Erythroblast (primary cell): ENCODE results near the gene ZCCHC14.

Source experiments
- GATA1 ChIP-seq: IDR thresholded peaks from 2 replicates; pipeline ENCODE4 v1.6.1; 2011; ENCODE audit warnings: low read depth, mild to moderate bottlenecking, control low read depth, low read length, moderate library complexity
- POLR2A ChIP-seq: IDR thresholded peaks from 2 replicates; pipeline ENCODE4 v1.6.1; 2011; ENCODE audit warnings: mild to moderate bottlenecking, low read length

DNA sequence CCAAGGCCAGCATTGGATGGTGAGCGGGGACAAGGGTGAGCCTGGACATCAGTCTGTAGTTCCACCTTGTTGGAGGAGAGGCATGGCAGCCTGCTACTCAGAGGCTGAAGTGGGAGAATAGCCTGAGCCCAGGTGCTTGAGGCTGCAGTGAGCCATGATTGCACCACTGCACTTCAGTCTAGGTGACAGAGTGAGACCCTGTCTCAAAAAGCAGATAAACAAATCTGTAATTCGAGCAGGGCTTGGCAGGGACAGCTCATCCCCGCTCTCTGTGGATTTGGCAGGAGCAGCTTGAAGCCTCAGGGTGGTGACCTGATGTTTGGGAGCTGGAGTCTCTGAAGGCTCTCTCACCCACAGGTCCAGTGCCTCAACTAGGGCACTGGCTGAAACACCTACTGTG, 38.6 kb upstream of the ZCCHC14 start:
- TF ChIP-seq POLR2A = no peak
- TF ChIP-seq GATA1 = no peak
